Measurements from ENCODE around the gene LHX6.

Gene LHX6

DNA sequence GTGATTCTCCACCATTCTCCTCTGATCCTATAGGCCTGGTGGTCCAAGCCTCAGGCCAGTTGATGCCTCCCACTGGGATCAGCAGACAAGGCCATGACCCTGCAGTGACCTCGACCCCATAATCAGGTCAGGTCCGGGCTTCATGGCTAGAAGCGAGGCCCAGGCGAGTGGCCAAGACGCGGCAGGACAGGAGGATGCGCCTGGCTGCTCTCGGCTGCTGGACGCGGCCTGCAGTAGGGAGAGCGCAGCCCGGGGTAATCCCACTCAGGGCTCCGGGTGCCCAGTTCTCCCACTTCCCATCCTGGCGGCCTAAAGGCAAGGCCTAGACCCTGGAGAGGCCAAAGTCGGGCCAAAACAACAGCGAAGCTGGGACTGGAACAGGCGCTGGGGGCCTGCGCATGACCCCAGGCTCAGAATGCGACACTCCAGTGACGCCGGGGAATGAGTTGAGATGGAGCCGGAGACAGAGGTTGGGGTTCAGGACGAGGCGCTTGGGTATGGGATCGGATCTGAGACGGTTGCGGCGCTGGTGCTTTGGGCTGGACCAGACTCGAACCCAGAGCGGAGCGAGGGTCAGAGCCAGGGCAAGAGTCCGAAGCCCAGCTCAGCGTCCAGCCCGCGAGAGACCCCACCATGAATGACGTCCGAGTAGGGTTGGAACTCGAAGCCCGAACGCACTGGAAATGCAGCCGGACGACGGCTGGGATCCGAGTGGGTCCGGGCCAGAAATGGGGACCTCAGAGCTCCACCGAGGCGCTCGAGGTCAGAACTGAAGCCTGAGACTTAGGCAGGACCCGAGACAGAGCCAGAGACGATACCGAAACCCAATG, 3.2 kb downstream of the LHX6 start:
- no peaks in the 10 kb centered on the region for H3K9me3 ChIP-seq (replicated peaks; ENCODE audit: insufficient read depth, low read length)
- H4K20me1 ChIP-seq (ENCODE audit: insufficient read depth, low read length): no peaks in the 10 kb centered on the region
- DNase-seq: no peak
- H3K4me1 ChIP-seq (ENCODE audit: low read length): no peaks in the 10 kb centered on the region
- TF ChIP-seq EZH2 (optimal IDR thresholded peaks at IDR 0.05; ENCODE audit: low read depth, low read length) (no peak), EZH2phosphoT487 (IDR thresholded peaks at IDR 0.05; ENCODE audit: low read length) (no peak), CTCF (IDR thresholded peaks at IDR 0.05; ENCODE audit: low read length) (no peak)
- no peak overlapping the region for H3K4me2 ChIP-seq (ENCODE audit: low read depth, low read length)
- no peaks in the 10 kb centered on the region for H3K9me2 ChIP-seq (replicated peaks; ENCODE audit: insufficient read depth, low read length)
- no peaks in the 10 kb centered on the region for H3K36me3 ChIP-seq (replicated peaks; ENCODE audit: insufficient read depth, low read length)
- H3F3A ChIP-seq (ENCODE audit: insufficient read depth, low read length): no peaks in the 10 kb centered on the region
- H3K27ac ChIP-seq (ENCODE audit: low read length): no peak overlapping the region
- H3K9ac ChIP-seq (ENCODE audit: low read length): no peak overlapping the region
- H3K27me3 ChIP-seq (replicated peaks; ENCODE audit: insufficient read depth, low read length): peaks cover 24% of the 10 kb centered on the region
- H2AFZ ChIP-seq (ENCODE audit: low read length): no peak overlapping the region
- H3K79me2 ChIP-seq (ENCODE audit: low read length): no peaks in the 10 kb centered on the region
- H3K4me3 ChIP-seq (ENCODE audit: low read length): no peak overlapping the region

DNA sequence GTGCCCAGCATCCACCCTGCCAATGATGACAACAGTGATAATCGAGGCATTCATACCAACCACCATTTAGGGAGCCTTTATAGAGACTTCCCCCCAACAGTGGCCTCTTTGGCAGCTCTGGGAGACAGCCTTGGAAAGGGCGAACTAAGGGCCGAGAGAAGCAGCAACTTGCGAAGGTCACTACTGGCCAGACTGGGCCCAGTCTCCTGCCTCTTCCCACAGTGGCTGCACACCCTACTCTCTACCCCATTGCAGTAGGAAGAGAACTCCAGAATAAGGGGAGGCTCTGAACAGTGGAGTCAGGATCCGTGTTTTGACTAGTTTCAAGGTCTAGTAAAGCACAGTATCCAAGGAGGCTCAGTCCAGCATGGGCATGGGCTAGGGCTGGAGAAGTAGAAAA, 5.3 kb downstream of the LHX6 start:
- TF ChIP-seq EZH2 (optimal IDR thresholded peaks at IDR 0.05; ENCODE audit: low read depth, low read length) (no peak), EZH2phosphoT487 (IDR thresholded peaks at IDR 0.05; ENCODE audit: low read length) (no peak), CTCF (IDR thresholded peaks at IDR 0.05; ENCODE audit: low read length) (no peak)
- no peak overlapping the region for H3K27ac ChIP-seq (ENCODE audit: low read length)
- no peaks in the 10 kb centered on the region for H3K79me2 ChIP-seq (ENCODE audit: low read length)
- no peak overlapping the region for H2AFZ ChIP-seq (ENCODE audit: low read length)
- no peaks in the 10 kb centered on the region for H3K36me3 ChIP-seq (replicated peaks; ENCODE audit: insufficient read depth, low read length)
- H3K9me2 ChIP-seq (replicated peaks; ENCODE audit: insufficient read depth, low read length): no peaks in the 10 kb centered on the region
- no peak overlapping the region for H3K9ac ChIP-seq (ENCODE audit: low read length)
- peaks cover 30% of the 10 kb centered on the region for H3K27me3 ChIP-seq (replicated peaks; ENCODE audit: insufficient read depth, low read length)
- no peak overlapping the region for H3K4me3 ChIP-seq (ENCODE audit: low read length)
- H3K9me3 ChIP-seq (replicated peaks; ENCODE audit: insufficient read depth, low read length): no peaks in the 10 kb centered on the region
- H4K20me1 ChIP-seq (ENCODE audit: insufficient read depth, low read length): no peaks in the 10 kb centered on the region
- H3K4me1 ChIP-seq (ENCODE audit: low read length): no peaks in the 10 kb centered on the region
- no peak overlapping the region for H3K4me2 ChIP-seq (ENCODE audit: low read depth, low read length)
- DNase-seq: no peak
- H3F3A ChIP-seq (ENCODE audit: insufficient read depth, low read length): no peaks in the 10 kb centered on the region

- Histone ChIP-seq H3F3A (ENCODE audit: insufficient read depth, low read length) (no peaks in the 10 kb centered on the region), H3K27ac (ENCODE audit: low read length) (no peak overlapping the region), H3K4me1 (ENCODE audit: low read length) (no peaks in the 10 kb centered on the region), H3K4me2 (ENCODE audit: low read depth, low read length) (no peak overlapping the region), H3K36me3 (replicated peaks; ENCODE audit: insufficient read depth, low read length) (no peaks in the 10 kb centered on the region), H3K9ac (ENCODE audit: low read length) (no peak overlapping the region), H3K9me3 (replicated peaks; ENCODE audit: insufficient read depth, low read length) (no peaks in the 10 kb centered on the region), H4K20me1 (ENCODE audit: insufficient read depth, low read length) (no peaks in the 10 kb centered on the region), H3K79me2 (ENCODE audit: low read length) (no peaks in the 10 kb centered on the region), H3K9me2 (replicated peaks; ENCODE audit: insufficient read depth, low read length) (no peaks in the 10 kb centered on the region), H2AFZ (ENCODE audit: low read length) (no peak overlapping the region), H3K27me3 (replicated peaks; ENCODE audit: insufficient read depth, low read length) (peaks cover 33% of the 10 kb centered on the region), H3K4me3 (ENCODE audit: low read length) (no peak overlapping the region)
- TF ChIP-seq EZH2phosphoT487 (IDR thresholded peaks at IDR 0.05; ENCODE audit: low read length): no peak
- TF ChIP-seq EZH2 (optimal IDR thresholded peaks at IDR 0.05; ENCODE audit: low read depth, low read length): no peak
- no peak for TF ChIP-seq CTCF (IDR thresholded peaks at IDR 0.05; ENCODE audit: low read length)
- DNase-seq: no peak
These were observed 6.0 kb downstream of the LHX6 start for GRCh38 chr9:122222791-122223190.

All from MM.1S (cell line).